ENCODE data around the gene GPC5. TPM values are rescaled to one million over a fixed set of nuclear protein-coding genes. Genes with fewer than 3 reads are reported as not detected.

GPC5 gene
- total and polyA plus RNA-seq, 2 of the 8 experiments (the other 6 are each of a cell fraction or from before 2014, with no cell fraction given) = 0.20 to 0.39 TPM

GRCh38 chr13:91657283-91657682 lies 258.9 kb downstream of the GPC5 start:
- Histone ChIP-seq H2BK120ac (replicated peaks; ENCODE audit: low read depth, low read length) (no peak overlapping the region), H2BK5ac (ENCODE audit: low read depth, low read length) (no peak overlapping the region), H3K9ac (replicated peaks in 1 of 4; ENCODE audit: extremely low read depth in 1 of 4, low read depth in 3 of 4, low read length in 3 of 4) (no peak overlapping the region), H2BK15ac (ENCODE audit: low read length) (no peak overlapping the region), H4K91ac (replicated peaks; ENCODE audit: insufficient read length, low read length) (no peak overlapping the region), H4K20me1 (replicated peaks in 1 of 2; ENCODE audit: control insufficient read depth in 1 of 2, insufficient read depth in 2 of 2, low read length in 2 of 2) (no peaks in the 10 kb centered on the region), H2AK5ac (ENCODE audit: low read depth, low read length) (no peak overlapping the region), H3K23ac (ENCODE audit: insufficient read length) (no peak overlapping the region), H3K56ac (replicated peaks; ENCODE audit: insufficient read length, low read depth, low read length) (no peak overlapping the region), H2BK20ac (ENCODE audit: low read length) (no peak overlapping the region), H3K18ac (ENCODE audit: extremely low read depth, low read length) (no peak overlapping the region), H3K14ac (ENCODE audit: insufficient read length) (no peak overlapping the region), H3K27ac (ENCODE audit: low read depth, low read length) (no peak overlapping the region), H3K9me3 (ENCODE audit: insufficient read depth in 2 of 2, low read depth in 1 of 2, low read length in 1 of 2) (no peaks in the 10 kb centered on the region), H4K8ac (ENCODE audit: extremely low read depth, insufficient read depth, low read length) (no peak overlapping the region), H3K79me1 (ENCODE audit: low read depth, low read length) (no peaks in the 10 kb centered on the region), H3K4me2 (ENCODE audit: insufficient read depth in 1 of 2, low read depth in 2 of 2, low read length in 2 of 2) (no peak overlapping the region), H3K4me1 (replicated peaks in 1 of 4; ENCODE audit: control insufficient read depth in 3 of 4, insufficient read depth in 4 of 4, low read length in 3 of 4) (peaks cover 0 to 3% (median under 1%) of the 10 kb centered on the region in 4 experiments; a peak in 2 of 7 replicates), H3K36me3 (ENCODE audit: control insufficient read depth in 2 of 4, insufficient read depth in 4 of 4, low read length in 3 of 4) (no peaks in the 10 kb centered on the region), H2BK12ac (ENCODE audit: low read depth, low read length) (no peak overlapping the region), H2AFZ (ENCODE audit: low read length) (no peak overlapping the region), H3K27me3 (replicated peaks in 1 of 4; ENCODE audit: control insufficient read depth in 3 of 4, extremely low read depth in 1 of 4, insufficient read depth in 3 of 4, low read length in 3 of 4) (no peaks in the 10 kb centered on the region), H3K23me2 (ENCODE audit: low read depth, low read length) (no peaks in the 10 kb centered on the region; the same call in 1 of the 2 replicates), H4K5ac (ENCODE audit: insufficient read length, low read depth, low read length) (no peak overlapping the region), H3K4me3 (ENCODE audit: extremely low read depth in 1 of 4, insufficient read depth in 2 of 4, low read depth in 3 of 4, low read length in 4 of 4) (no peak overlapping the region), H3K79me2 (ENCODE audit: control insufficient read depth in 1 of 2, insufficient read depth in 2 of 2, low read length in 2 of 2) (no peaks in the 10 kb centered on the region), H3K4ac (replicated peaks; ENCODE audit: insufficient read length, low read depth, low read length) (no peak overlapping the region)
- ChIA-PET CTCF (ENCODE audit: partially characterized antibody) (no interaction called here), POLR2A (ENCODE audit: partially characterized antibody) (no interaction called here)
- no peak for TF ChIP-seq JUND (IDR thresholded peaks at IDR 0.05; ENCODE audit: low read length)
- TF ChIP-seq RFX5 (IDR thresholded peaks at IDR 0.05; ENCODE audit: borderline replicate concordance, low read depth, low read length) = no peak
- no peak for TF ChIP-seq CTCF (IDR thresholded peaks at IDR 0.05; ENCODE audit: control extremely low read depth in 1 of 3, insufficient read depth in 1 of 3, low read depth in 1 of 3, low read length in 3 of 3)
- TF ChIP-seq EGR1 (IDR thresholded peaks at IDR 0.05; ENCODE audit: borderline replicate concordance, low read depth, low read length) = no peak
- no peak for TF ChIP-seq GABPA (IDR thresholded peaks at IDR 0.05; ENCODE audit: borderline replicate concordance, insufficient read depth, low read length)
- no peak for TF ChIP-seq MAX (IDR thresholded peaks at IDR 0.05)
- TF ChIP-seq YY1 (IDR thresholded peaks at IDR 0.05; ENCODE audit: low read depth, low read length) = no peak
- TF ChIP-seq TEAD4 (IDR thresholded peaks at IDR 0.05; ENCODE audit: low read depth, low read length) = no peak
- no peak for TF ChIP-seq RAD21 (IDR thresholded peaks at IDR 0.05 in 1 of 2, conservative IDR thresholded peaks at IDR 0.05 in 1 of 2; ENCODE audit: low read depth in 2 of 2, low read length in 2 of 2)
- TF ChIP-seq CBX5 (IDR thresholded peaks at IDR 0.05; ENCODE audit: low read depth, low read length) = no peak
- TF ChIP-seq BRCA1 (IDR thresholded peaks at IDR 0.05; ENCODE audit: low read depth, low read length) = no peak
- FAIRE-seq (no peak), DNase-seq (ENCODE audit: low read depth in 1 of 2, low spot score in 2 of 2) (no peak)
- 88% methylated on average over 2 of the region's 2 CpGs; no CpG with 5 or more reads in 1 of the 2 experiments for WGBS, 2 experiments (ENCODE audit: extremely low coverage in 1 of 2, insufficient coverage in 1 of 2, insufficient read length in 1 of 2, insufficient replicate concordance in 2 of 2, low coverage in 1 of 2, low lambda C conversion rate in 2 of 2, missing lambda C conversion rate in 1 of 2)

Data from H1 (cell line).